Non-pigmented ciliary epithelial cell (primary cell): ENCODE data around the gene GET4.

ENCODE experiments used
- DNase-seq: peaks from one replicate; pipeline ENCODE4 v3.0.0-alpha.2; 2010; ENCODE audit warnings: low read depth

The GET4 gene

GRCh38 chr7:886626-887487 is 10.5 kb downstream of the GET4 start:
- no peak for DNase-seq

- no peak for DNase-seq
Observed at GRCh38 chr7:887488-887820, 11.1 kb downstream of the GET4 start.

- DNase-seq, result no peak
Observed at GRCh38 chr7:888081-889024, 12.0 kb downstream of the GET4 start.

GRCh38 chr7:889025-889390 is 12.7 kb downstream of the GET4 start:
- no peak for DNase-seq

GRCh38 chr7:889391-889790 is 13.0 kb downstream of the GET4 start:
- no peak for DNase-seq

- no peak for DNase-seq
Observed at GRCh38 chr7:890868-891267, 14.5 kb downstream of the GET4 start.

- DNase-seq, result no peak
Observed at GRCh38 chr7:891291-891690, 14.9 kb downstream of the GET4 start.

DNA sequence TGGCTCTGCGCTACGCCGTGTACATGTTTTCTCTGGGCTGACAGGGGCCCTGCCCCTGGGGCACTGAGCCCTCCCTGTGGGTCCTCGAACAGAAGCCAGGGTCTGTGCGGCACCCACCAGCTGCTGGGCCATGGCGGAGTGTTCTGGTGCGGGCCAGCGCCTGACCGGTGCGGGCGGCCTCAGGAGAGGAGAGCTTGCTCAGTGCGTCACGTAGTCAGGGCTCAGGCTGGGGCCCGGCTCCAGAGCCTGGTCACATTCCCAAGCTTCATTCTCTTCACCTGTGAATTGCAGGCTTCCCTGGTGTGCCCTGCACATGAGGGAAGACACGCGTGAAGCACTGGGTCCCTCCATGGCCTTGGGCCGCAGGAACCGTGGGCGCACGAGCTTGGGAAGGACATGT is 15.5 kb downstream of the GET4 start:
- DNase-seq, result no peak

DNA sequence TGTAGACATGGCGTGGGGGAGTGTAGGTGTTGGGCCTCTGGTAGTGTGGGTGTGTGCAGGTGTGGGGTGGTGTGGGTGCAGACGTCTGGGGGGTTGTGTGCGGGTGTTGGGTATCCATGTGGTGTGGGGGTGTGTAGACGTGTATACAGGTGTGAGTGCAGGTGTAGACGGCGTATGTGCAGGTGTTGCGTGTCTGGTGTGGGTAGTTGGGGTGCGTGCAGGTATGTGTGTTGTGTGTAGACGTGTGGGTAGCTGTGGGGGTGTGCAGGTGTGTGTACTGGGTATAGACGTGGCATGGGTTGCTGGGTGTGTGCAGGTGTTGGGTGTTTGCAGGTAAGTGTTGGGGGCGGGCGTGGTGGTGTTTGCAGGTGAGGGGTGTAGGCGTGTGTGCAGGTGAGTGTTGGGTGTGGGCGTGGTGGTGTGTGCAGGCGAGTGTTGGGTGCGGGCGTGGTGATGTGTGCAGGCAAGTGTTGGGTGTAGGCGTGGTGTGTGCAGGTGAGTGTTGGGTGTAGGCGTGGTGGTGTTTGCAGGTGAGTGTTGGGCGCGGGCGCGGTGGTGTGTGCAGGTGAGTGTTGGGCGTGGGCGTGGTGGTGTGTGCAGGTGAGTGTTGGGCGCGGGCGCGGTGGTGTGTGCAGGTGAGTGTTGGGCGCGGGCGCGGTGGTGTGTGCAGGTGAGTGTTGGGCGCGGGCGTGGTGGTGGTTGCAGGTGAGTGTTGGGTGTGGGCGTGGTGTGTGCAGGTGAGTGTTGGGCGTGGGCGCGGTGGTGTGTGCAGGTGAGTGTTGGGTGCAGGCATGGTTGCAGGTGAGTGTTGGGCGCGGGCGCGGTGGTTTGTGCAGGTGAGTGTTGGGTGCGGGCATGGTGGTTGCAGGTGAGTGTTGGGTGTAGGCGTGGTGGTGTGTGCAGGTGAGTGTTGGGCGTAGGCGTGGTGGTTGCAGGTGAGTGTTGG is 16.6 kb downstream of the GET4 start:
- no peak for DNase-seq

- no peak for DNase-seq
Observed at GRCh38 chr7:893686-894085, 17.3 kb downstream of the GET4 start.

DNA sequence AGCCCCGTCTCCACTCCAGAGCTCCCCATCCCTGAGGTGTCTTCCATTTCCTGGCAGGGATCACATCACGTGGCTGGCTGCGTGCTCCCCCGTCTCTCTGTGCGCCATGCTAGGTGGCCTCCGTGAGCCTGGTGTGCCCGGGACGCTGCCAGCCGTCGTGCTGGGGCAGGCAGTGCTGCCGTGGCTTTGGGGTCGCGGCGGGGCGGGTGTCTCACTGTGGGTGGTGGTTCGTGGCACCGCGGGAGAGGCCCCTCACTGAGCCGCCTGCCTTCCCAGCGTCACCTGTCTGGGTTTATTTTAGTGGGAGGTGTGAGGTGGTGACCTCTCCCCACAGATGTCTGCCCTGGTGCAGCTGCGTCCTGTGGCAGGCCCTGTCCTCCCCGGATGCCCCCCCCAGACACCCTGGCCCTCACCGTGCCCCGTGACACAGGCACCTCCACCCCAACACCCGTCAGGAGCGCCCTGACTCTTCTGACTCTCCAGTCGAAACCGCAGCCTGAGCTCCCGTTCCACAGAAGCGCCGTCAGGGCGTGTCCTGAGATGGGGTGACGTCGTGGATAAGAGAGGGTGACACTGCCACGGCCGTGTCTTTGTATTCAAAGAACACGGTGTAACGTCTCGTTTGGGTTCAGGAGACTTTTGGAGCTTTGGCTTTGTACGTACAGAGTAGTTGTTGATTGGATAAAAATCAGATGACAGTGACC is 18.0 kb downstream of the GET4 start:
- no peak for DNase-seq

DNA sequence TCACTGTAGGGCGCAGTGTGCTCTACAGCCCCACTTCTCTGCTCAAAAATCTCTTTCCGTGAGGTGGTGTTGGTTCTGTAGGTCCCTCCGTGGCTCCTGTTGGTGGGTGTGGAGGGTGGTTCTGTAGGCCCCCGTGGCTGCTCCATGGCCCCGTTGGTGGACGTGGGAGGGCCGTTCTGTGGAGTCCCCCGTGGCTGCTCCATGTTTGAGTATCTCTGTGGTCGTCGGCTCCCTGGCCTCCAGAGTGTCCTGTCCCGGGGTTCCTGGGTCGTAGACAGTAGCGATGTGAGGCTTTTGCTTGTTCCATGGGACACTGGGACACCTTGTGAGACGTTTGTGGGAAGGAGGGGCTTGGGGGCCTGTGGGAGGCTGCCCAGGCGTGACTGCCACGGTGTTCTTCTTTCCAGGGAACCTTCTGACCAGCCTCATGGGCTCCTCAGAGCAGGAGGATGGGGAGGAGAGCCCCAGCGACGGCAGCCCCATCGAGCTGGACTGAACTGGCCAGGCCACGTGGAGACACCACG is 18.6 kb downstream of the GET4 start:
- no peak for DNase-seq

- no peak for DNase-seq
Observed at GRCh38 chr7:895451-896052, 19.2 kb downstream of the GET4 start.

- DNase-seq, result no peak
Observed at GRCh38 chr7:896346-897075, 20.2 kb downstream of the GET4 start.

GRCh38 chr7:897086-897485 is 20.7 kb downstream of the GET4 start:
- no peak for DNase-seq

- DNase-seq, result no peak
Observed at GRCh38 chr7:897771-898376, 21.5 kb downstream of the GET4 start.

- DNase-seq, result no peak
Observed at GRCh38 chr7:898460-898854, 22.1 kb downstream of the GET4 start.

DNA sequence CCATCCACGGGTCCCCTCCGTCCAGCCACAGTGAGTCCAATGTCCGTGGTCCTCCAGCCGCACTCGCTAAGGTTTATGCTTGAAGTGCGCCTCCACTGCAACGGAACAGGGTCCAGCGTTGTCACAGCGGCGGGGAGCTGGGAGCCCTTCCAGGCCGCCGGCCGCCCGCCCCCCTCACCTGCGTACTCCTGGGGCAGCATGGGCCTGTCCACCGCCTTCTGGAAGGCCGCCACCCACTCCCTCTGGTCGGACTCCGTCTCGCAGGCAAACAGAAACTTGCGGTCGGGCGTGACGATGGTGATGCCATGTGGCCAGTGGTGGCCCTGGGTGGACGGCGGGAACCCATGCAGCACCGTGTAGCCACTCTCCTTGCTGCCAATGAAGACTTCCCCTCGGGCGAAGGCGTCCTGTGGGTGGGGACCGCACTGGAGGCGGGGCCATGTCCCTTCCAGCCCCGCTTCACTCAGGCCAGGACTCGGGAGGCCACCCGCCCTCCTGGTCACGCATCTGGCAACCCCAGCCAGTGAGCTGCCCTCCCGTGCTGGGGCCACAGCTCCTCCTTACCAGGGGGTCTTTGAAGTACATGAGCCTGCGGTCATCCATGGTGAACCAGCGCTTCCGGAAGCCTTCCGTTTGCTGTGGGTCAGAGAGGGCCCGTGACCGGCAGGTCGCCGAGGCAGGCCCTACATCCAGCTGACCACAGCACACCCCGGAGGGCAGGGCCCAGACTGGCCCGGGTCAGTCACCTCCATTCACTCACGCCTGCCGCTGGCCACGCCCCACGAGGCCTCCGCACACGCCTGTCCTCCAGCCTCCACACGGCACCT is 22.7 kb downstream of the GET4 start:
- no peak for DNase-seq

- DNase-seq, result no peak
Observed at GRCh38 chr7:899806-900205, 23.5 kb downstream of the GET4 start.
